HG03520 (cell line): ENCODE data around the gene HEXB.

ENCODE experiments used
- ATAC-seq: cut with Tn5 transposase; IDR thresholded peaks from one replicate; pipeline ENCODE4 v1.9.1; 2021; ENCODE audit warnings: mild to moderate bottlenecking, moderate library complexity; ENCODE audit not compliant: unreplicated experiment

HEXB gene

GRCh38 chr5:74684900-74685851, at the start of gene HEXB:
Gene HEXB, plus strand, starts transcription at chr5:74685233. Its CDS starts 28 bp downstream, at chr5:74685261.
- ATAC-seq = peak; percentile 66

- no peak for ATAC-seq
Observed at GRCh38 chr5:74636149-74636548, 48.9 kb upstream of the HEXB start.

GRCh38 chr5:74636552-74636951, 48.5 kb upstream of the HEXB start:
- ATAC-seq = no peak

- no peak for ATAC-seq
Observed at GRCh38 chr5:74638544-74638969, 46.5 kb upstream of the HEXB start.

- no peak for ATAC-seq
Observed at GRCh38 chr5:74638970-74639806, 45.8 kb upstream of the HEXB start.

GRCh38 chr5:74639807-74640449, 45.1 kb upstream of the HEXB start:
- peak; percentile 14 for ATAC-seq

GRCh38 chr5:74640450-74640953, 44.5 kb upstream of the HEXB start, which contains the start of gene ENC1:
Gene ENC1, minus strand, starts transcription at chr5:74640728. Its CDS starts 4,243 bp downstream, at chr5:74636485.
- peak; percentile 72 for ATAC-seq

GRCh38 chr5:74640954-74641734, 43.9 kb upstream of the HEXB start:
- peak; percentile 16 for ATAC-seq

- ATAC-seq = no peak
Observed at GRCh38 chr5:74641735-74642542, 43.1 kb upstream of the HEXB start.

GRCh38 chr5:74642543-74642863, 42.5 kb upstream of the HEXB start:
- ATAC-seq = no peak

- no peak for ATAC-seq
Observed at GRCh38 chr5:74643111-74643562, 41.9 kb upstream of the HEXB start.

GRCh38 chr5:74647096-74647495, 37.9 kb upstream of the HEXB start:
- ATAC-seq = no peak

- no peak for ATAC-seq
Observed at GRCh38 chr5:74648835-74649293, 36.2 kb upstream of the HEXB start.

GRCh38 chr5:74649421-74649973, 35.5 kb upstream of the HEXB start:
- no peak for ATAC-seq

GRCh38 chr5:74651710-74652109, 33.3 kb upstream of the HEXB start:
- ATAC-seq = no peak

GRCh38 chr5:74652576-74652975, 32.5 kb upstream of the HEXB start:
- ATAC-seq = no peak

GRCh38 chr5:74653991-74654390, 31.0 kb upstream of the HEXB start:
- no peak for ATAC-seq

- ATAC-seq = no peak
Observed at GRCh38 chr5:74655206-74655605, 29.8 kb upstream of the HEXB start.

GRCh38 chr5:74655716-74656115, 29.3 kb upstream of the HEXB start:
- no peak for ATAC-seq
